Measurements from ENCODE around the gene JAKMIP1. TPM values are rescaled to one million over a fixed set of nuclear protein-coding genes. Genes with fewer than 3 reads are reported as not detected.

The JAKMIP1 gene
- total RNA-seq, 2 donors from 2014 or later = 0.78 to 1.3 TPM

GRCh38 chr4:6085028-6085690, 115.2 kb downstream of the JAKMIP1 start:
- WGBS, 2 donors = 78 to 80% methylated on average over 16 of the region's 16 CpGs
- TF ChIP-seq CTCF (IDR thresholded peaks at IDR 0.05) (no peak), POLR2A (IDR thresholded peaks at IDR 0.05) (no peak)
- no peaks in the 10 kb centered on the region for H3K27me3 ChIP-seq
- ATAC-seq (no peak), DNase-seq (no peak)
- no peak overlapping the region for H3K4me3 ChIP-seq
- H3K9me3 ChIP-seq = no peaks in the 10 kb centered on the region
- intact Hi-C loops (cut with DNase I) = no loop called here
- no peaks in the 10 kb centered on the region for H3K4me1 ChIP-seq
- no peaks in the 10 kb centered on the region for H3K36me3 ChIP-seq (replicated peaks in 1 of 2; ENCODE audit: insufficient read depth in 1 of 2, low read depth in 2 of 2)
- H3K27ac ChIP-seq = no peak overlapping the region

GRCh38 chr4:6079965-6080364, 120.4 kb downstream of the JAKMIP1 start:
- no peak for TF ChIP-seq POLR2A (IDR thresholded peaks at IDR 0.05)

GRCh38 chr4:6078560-6078959, 121.8 kb downstream of the JAKMIP1 start:
- no peaks in the 10 kb centered on the region for H3K4me1 ChIP-seq
- H3K36me3 ChIP-seq (replicated peaks in 1 of 2; ENCODE audit: insufficient read depth in 1 of 2, low read depth in 2 of 2) = no peaks in the 10 kb centered on the region
- 58 to 65% methylated on average over 7 of the region's 7 CpGs for WGBS, 2 donors
- H3K4me3 ChIP-seq = no peak overlapping the region
- H3K27me3 ChIP-seq = no peaks in the 10 kb centered on the region
- ATAC-seq (no peak), DNase-seq (no peak)
- no peaks in the 10 kb centered on the region for H3K9me3 ChIP-seq
- no peak for TF ChIP-seq POLR2A (IDR thresholded peaks at IDR 0.05)
- no peak for TF ChIP-seq CTCF (IDR thresholded peaks at IDR 0.05)
- intact Hi-C loops (cut with DNase I) = no loop called here
- no peak overlapping the region for H3K27ac ChIP-seq

More at GRCh38 chr4:6079965-6080364, 120.4 kb downstream of the JAKMIP1 start:
- no peaks in the 10 kb centered on the region for H3K36me3 ChIP-seq (replicated peaks in 1 of 2; ENCODE audit: insufficient read depth in 1 of 2, low read depth in 2 of 2)
- DNase-seq (no peak), ATAC-seq (no peak)
- no peaks in the 10 kb centered on the region for H3K4me1 ChIP-seq
- no peaks in the 10 kb centered on the region for H3K9me3 ChIP-seq
- no peaks in the 10 kb centered on the region for H3K27me3 ChIP-seq
- WGBS, 2 donors = 53 to 59% methylated on average over 5 to 10 of the region's 12 CpGs
- H3K4me3 ChIP-seq = no peak overlapping the region
- H3K27ac ChIP-seq = no peak overlapping the region
- intact Hi-C loops (cut with DNase I) = no loop called here

DNA sequence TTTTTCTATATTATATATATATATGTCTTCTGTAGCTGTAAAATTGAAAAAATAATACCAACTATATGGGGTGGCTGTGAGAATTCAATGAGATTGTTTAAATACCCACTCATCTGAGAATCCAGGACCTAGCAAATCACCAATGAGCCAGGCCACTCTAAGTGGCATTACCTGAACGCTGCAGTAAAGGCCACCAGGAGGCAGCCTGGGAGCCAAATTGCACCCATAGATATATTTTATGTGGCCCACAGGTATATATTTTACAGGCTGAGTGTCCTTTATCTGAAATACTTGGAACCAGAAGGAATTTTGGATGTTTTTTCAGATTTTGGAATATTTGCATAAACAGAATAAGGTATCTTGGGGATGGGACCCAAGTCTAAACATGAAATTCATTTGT, 124.0 kb downstream of the JAKMIP1 start:
- TF ChIP-seq CTCF (IDR thresholded peaks at IDR 0.05) = no peak
- intact Hi-C loops (cut with DNase I) = no loop called here
- DNase-seq (no peak), ATAC-seq (no peak)
- H3K36me3 ChIP-seq (replicated peaks in 1 of 2; ENCODE audit: insufficient read depth in 1 of 2, low read depth in 2 of 2) = no peaks in the 10 kb centered on the region
- H3K9me3 ChIP-seq = no peaks in the 10 kb centered on the region
- no peak overlapping the region for H3K27ac ChIP-seq
- H3K4me1 ChIP-seq = no peaks in the 10 kb centered on the region
- 48% methylated on average over 1 of the region's 1 CpG for WGBS, 2 donors
- H3K27me3 ChIP-seq = no peaks in the 10 kb centered on the region
- no peak overlapping the region for H3K4me3 ChIP-seq

- 68 to 80% methylated on average over 6 of the region's 6 CpGs for WGBS, 2 donors
- Histone ChIP-seq H3K4me3 (no peak overlapping the region), H3K36me3 (replicated peaks in 1 of 2; ENCODE audit: insufficient read depth in 1 of 2, low read depth in 2 of 2) (no peaks in the 10 kb centered on the region), H3K9me3 (no peaks in the 10 kb centered on the region), H3K4me1 (no peaks in the 10 kb centered on the region), H3K27me3 (no peaks in the 10 kb centered on the region), H3K27ac (no peak overlapping the region)
- intact Hi-C loops (cut with DNase I) = no loop called here
- ATAC-seq = no peak
- no peak for DNase-seq
- TF ChIP-seq CTCF (IDR thresholded peaks at IDR 0.05) = no peak
- no peak for TF ChIP-seq POLR2A (IDR thresholded peaks at IDR 0.05)
Measured at GRCh38 chr4:6074758-6075157, 125.6 kb downstream of the JAKMIP1 start.

All from body of pancreas (tissue), 4 donors.